ENCODE results near the gene COMMD3.

DNA sequence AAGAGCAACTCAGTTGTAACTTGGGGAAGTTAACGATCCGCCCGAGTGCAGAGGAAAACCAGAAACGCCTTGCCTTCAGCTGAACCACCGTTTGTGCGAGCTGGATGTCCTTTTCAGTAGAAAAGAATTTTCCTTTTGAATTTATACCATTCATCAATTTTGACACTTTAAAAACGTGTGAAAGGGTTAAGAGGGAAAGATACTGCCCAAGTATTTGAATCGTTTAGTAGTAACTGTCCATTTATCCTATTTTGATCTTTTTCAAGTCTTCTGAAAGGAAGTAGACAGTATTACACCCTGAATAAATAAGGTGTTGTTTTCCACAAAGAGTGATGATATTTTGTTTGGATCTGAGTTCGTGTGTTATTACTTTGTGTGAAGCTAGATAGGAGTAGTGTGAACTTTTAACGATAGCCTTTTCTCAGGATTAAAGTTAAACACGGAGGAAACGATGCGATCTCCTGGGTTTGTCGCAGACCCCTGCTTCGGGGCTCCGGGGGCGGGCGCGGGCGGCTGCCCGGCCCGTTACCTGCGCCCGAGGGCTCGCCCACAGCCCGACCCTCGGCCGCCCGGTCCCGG lies 3.9 kb downstream of the COMMD3 start:
- TF ChIP-seq, protein P1, sequence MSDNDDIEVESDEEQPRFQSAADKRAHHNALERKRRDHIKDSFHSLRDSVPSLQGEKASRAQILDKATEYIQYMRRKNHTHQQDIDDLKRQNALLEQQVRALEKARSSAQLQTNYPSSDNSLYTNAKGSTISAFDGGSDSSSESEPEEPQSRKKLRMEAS (IDR thresholded peaks at IDR 0.05; ENCODE audit: low read depth, low read length): no peak
- TF ChIP-seq, protein P2, sequence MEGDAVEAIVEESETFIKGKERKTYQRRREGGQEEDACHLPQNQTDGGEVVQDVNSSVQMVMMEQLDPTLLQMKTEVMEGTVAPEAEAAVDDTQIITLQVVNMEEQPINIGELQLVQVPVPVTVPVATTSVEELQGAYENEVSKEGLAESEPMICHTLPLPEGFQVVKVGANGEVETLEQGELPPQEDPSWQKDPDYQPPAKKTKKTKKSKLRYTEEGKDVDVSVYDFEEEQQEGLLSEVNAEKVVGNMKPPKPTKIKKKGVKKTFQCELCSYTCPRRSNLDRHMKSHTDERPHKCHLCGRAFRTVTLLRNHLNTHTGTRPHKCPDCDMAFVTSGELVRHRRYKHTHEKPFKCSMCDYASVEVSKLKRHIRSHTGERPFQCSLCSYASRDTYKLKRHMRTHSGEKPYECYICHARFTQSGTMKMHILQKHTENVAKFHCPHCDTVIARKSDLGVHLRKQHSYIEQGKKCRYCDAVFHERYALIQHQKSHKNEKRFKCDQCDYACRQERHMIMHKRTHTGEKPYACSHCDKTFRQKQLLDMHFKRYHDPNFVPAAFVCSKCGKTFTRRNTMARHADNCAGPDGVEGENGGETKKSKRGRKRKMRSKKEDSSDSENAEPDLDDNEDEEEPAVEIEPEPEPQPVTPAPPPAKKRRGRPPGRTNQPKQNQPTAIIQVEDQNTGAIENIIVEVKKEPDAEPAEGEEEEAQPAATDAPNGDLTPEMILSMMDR (IDR thresholded peaks at IDR 0.05; ENCODE audit: low read depth, low read length): no peak
- TF ChIP-seq POLR2A (IDR thresholded peaks at IDR 0.05; ENCODE audit: extremely low read depth, insufficient read length): no peak

All from NB4 (cell line).